GM12878 (cell line): ENCODE measurements around the gene MFN2.

ENCODE experiments used
- CBX5 ChIP-seq: sonication (generic); IDR thresholded peaks from 2 replicates; pipeline ENCODE4 v1.6.1; 2016; ENCODE audit warnings: low read depth, moderate library complexity, mild to moderate bottlenecking, inconsistent platforms
- EP300 ChIP-seq, 2 experiments: fragments of 150-350 bp in 1 of 2; IDR thresholded peaks; 2 replicates each; pipeline ENCODE4 v1.6.1; 2011 to 2012; ENCODE audit warnings: low read depth in 2 of 2, low read length in 2 of 2, borderline replicate concordance in 1 of 2, improper control_type of control experiment in 1 of 2, inconsistent platforms in 1 of 2; ENCODE audit not compliant: control insufficient read depth in 1 of 2
- POLR2AphosphoS5 ChIP-seq: IDR thresholded peaks from 2 replicates; pipeline ENCODE4 v1.6.1; 2011; ENCODE audit warnings: mild to moderate bottlenecking, low read length, inconsistent platforms

- TF ChIP-seq EP300 (IDR thresholded peaks at IDR 0.05; ENCODE audit: borderline replicate concordance in 1 of 2, control insufficient read depth in 1 of 2, low read depth in 2 of 2, low read length in 2 of 2): no peak
- no peak for TF ChIP-seq CBX5
- no peak for TF ChIP-seq POLR2AphosphoS5
These were observed 1.2 kb downstream of the MFN2 start for GRCh38 chr1:11981378-11982009.
